ENCODE results near the gene TMEFF2.
"Not testable (repeated sequence)": the region's sequence is repeated elsewhere in the genome, so short reads cannot be mapped to it uniquely, and the experiment has no call there.

Gene TMEFF2

DNA sequence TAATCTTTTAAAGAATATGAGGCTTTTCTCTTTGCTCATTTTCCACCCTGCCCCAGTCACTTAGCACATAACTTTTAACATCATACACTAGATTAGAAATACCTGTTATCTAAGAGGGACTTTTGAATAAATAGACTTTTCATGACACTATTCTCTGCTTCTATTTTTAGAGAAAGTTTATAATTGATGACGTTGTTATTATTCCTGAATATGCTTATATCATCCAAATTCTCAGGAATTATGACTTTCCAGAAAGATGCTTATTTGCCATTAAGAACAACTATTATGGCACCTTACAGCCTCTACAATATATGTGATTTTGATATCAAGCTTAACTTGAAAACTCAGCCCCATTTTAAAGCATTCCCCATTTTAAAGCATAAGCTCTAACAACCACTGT is 11.4 kb downstream of the TMEFF2 start:
- no peak for DNase-seq

DNA sequence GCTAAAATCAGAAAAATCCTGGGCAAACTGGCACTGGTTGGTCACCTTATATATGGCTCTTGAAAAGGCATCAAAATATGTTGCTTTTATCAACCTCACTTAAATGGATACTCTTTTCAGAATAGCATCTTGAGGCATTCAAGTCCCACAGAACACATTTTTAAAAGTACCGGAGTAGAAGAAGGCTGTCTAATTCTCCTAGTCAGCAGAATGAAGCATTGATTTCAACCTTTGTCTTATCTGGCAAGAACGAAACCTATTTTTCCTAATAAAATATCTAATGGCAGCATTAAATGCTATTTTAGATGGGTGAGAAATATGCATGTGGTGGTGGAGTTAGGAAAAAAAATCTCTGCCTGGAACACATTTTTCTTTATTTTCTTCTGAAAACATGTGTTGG is 27.8 kb downstream of the TMEFF2 start:
- DNase-seq: no peak

DNA sequence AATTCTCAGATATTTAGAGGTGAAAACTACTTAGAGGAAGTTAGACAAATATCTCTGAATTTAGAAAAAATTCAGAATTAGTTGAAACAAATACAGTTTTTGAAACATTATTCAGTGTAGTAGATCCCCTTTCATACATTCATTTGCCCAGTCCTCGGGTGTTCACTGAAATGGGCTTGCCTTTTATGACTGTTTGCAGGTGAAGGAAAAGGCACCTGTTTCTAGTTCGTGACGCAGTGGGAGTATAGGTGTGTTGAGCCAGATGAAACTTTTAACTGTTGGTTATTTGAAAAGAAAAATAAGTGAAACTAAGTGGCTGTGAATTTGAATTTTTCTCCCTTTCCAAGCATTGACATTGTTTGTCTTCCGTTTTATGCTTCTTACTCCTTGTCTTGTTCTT is 28.9 kb downstream of the TMEFF2 start:
- DNase-seq: no peak

DNA sequence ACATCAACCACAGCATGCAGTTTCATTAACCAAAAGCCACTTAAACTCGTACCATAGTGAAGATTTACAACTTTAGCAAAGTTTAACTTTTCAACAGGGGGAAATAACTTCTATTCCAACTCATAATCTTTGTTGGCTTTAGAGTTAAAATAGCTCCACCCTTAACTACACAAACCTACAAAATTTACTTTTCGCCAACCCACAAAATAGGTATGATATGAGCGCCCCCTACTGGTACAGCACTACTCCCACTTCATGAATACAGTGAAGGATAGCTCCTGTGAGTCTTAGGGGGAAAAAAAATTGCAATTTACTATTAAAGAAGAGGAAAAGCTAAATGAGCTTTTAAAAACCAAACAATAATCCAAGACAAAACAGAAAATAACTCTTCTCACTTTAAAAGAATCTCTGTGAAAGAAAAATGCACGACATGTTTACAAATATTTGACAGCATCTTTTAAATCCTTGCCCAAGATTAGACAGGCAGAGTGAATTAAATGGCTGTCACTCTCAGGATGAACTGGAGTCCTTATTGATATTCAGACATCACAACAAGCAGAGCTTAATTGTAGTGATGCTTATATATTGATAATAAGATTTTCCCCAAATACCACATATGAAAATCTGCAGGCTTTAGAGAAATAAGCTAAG is 32.2 kb downstream of the TMEFF2 start:
- DNase-seq: peak; percentile 65

DNA sequence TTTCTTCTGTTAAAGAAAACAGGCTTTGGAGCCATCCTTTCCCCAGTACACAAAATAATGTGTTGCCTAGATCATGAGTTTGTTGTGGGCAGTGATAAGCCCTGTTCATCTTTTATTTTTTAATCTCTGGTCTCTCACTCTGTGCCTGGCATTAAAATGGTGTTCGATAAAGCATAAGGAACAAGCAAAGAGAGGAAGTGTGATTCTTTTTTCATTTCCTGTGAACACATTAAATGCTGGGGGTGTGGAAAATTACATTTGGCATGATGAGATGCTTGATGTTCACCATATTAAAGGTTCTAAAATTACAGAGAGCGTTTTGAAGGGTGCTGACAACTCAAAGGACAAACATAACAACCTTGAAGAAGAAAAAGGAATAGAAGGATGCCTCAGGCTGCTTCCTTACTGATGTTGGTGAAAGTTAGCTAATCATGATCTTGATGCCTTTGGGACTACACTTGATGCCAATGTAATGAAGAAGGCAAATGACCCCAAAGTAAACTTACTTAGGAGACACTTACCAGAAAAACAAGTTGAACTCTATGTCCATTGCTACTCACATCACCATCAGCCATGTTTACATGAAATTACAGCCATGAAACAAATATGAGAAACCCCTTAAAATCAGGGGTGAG is 33.0 kb downstream of the TMEFF2 start:
- DNase-seq: no peak

DNA sequence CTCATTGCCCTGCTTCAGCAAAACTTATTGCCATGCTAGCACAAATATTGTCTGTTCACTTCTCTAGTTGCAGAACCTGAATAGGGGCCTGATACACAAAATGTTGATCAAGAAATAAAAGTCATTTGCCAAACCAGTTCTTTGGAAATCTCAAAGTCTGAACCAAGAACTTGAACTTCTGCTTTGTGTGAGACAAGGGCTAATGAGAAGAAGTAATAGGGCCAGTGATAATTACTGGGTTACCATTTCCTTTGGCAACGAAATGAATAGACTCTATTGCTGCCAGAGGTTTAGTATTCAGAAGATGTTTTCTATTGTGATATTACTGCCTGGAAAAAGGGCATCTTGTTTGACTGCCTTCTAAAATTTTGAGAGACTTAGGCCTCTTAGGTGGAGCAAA is 35.0 kb downstream of the TMEFF2 start:
- no peak for DNase-seq

DNA sequence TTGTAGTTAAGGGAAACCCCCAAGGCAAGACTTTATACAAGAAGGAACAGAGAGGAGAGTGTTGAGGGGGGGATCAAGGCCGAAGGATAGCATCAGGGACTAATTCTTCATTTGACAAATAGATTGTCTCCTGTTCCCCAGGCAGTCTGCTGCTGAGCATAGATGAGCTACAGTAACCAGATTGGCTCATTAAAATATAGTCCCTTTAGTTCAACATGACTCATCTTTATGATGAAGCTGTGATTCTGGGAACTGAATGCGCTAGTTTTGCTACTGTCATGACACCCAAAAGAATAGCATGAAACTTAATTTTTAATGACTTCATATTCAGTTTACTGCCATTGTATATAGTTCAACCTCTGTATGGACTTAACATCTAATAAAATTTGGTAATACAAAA is 35.5 kb downstream of the TMEFF2 start:
- no peak for DNase-seq

DNA sequence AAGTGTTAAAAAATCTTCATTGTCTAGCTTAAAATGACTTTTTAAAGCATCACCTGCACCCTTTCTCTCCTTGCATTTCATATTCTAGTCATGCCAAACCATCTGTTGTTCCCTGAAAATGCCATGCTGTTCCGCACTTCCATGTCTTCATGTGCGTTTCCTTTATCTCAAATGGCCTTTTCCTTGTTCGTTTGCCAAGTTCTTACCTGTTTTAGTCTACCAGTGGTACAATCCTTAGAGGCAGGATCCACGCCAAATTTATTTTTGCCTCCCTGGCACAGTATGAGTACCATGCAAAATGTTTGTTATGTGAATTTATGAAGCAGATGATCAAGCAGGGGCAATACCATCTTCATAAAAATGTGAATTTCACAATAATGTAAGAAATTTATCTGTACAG is 37.0 kb downstream of the TMEFF2 start:
- DNase-seq: no peak

DNA sequence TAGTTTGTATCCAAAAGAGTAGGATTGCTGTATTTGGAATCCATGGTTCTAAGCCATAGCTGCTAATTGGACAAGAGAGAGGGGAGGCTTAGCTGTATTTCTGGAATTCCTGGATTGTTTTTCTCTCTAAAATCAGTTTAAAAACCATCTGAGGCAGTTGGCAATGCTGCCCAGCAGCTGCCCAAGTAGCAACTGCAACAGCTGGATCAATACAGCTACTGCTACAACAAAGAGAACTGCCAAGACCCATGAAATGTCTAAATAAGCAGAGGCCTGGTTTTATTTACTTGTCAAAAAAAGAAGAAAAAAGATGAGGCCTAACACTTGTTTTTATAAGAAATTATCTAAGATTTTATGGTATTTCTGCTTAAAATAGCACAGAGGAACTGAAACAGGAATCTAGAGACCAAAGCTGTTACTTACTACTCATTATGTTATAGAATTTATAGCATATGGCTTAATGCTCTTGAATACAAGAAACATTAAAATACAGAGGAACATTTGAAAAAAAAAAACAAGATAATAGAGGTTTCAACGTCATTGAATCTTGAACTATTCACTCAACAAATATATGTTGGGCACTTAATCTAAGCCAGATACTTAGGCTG is 39.1 kb downstream of the TMEFF2 start:
- DNase-seq: no peak

DNA sequence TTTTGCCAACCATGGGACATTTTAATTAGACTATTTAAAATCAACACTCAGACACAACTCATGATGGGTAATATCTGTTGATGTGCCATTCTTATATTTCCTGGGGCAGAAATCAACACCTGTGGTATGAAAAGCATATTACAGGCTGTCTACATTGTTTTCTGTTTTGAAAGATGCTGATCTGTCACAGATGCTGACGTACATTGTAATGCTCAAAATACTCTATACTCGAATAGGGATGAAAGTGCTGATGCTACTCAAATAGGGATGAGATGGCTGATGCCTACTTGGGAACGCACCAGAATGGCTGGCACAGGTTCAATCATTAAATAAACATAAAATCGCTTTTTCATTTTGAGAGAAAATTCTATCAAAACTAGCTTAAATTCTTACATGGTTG is 41.2 kb downstream of the TMEFF2 start:
- no peak for DNase-seq

DNA sequence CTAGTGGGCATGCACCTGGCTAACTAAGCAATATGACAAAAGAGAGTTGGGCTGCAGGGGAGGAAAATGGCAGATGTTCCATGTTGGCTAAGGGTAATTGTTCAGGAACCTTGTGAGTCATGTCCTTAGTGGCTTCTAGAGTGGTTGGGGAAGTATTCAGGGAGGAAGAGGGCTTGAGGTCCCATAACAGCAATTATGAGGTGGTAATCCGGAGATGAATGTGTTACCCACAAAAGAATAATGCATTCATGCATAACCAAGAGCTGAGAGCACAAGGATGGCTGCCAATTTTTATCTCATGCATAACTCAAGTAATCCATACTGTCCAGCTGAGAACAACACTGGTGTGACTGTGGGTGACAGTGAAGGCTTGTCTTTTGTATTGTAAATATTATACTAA is 42.9 kb downstream of the TMEFF2 start:
- DNase-seq: no peak

DNA sequence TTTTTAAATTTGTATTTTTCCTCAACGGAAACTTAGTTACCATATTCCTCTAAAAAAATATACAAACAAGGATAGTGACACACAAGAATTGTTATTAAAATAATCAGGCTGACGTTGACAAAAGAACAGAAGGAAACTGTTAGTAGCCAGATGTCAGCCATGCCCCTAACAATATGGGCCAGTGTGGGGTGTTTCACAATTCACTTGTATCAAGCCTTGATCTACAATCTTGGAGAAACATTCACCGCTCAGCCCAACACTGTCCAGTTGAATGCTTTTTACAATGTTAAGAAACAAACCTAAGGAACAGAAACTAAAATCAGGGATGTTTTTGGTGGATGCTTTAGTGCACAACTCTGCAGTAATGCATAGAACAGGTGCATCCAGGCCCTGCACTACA is 44.6 kb downstream of the TMEFF2 start:
- DNase-seq: no peak

DNA sequence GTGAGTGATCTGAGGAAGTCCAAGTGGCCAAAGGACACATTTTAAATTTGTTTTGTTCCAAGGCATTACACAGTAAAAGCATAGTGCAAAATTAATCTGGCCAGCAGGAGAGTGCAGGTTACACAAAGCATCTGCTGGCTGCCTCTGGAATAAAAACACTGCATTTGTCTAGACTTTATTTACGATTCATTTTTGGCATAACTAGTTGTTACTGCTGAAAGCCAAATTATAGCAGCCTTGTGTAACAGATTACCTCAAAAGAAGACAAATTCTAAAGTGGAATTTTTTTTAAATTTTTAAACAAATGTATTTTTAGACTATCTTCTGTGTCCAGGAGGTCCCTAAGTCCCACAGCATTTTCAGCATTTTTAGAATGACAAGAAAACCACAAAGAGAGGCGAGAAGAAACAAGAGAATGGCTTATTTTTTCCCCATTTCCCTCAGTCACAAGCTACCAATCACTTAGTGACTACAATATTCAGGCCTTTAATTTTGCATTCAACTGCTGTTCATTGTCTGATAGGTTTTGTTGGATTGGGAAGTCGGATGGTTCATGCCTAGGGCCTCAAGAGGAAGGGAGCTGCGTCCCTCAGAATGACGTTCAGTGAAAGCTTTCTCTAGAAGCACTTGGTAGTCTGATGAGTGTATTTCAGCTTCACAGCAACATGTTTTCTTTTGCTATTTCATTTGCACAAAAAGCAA is 46.0 kb downstream of the TMEFF2 start:
- no peak for DNase-seq

DNA sequence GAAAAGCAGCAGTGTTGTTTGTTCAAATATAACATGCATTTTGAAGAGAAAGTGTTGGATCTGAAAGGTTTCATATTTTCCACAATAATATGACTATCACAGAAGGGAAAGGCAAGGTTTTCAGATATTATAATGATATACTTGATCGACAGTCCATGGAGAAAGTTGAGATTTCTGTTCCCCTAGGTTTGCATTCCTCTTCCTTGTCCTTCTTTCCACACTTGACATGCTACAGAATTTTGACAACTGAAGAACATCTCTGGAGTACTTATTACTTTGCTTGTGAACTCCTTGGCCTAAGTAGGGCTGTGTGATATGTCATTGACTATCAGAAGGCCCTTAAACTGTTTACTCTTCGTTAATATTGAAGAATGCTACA is 46.5 kb downstream of the TMEFF2 start:
- no peak for DNase-seq

DNA sequence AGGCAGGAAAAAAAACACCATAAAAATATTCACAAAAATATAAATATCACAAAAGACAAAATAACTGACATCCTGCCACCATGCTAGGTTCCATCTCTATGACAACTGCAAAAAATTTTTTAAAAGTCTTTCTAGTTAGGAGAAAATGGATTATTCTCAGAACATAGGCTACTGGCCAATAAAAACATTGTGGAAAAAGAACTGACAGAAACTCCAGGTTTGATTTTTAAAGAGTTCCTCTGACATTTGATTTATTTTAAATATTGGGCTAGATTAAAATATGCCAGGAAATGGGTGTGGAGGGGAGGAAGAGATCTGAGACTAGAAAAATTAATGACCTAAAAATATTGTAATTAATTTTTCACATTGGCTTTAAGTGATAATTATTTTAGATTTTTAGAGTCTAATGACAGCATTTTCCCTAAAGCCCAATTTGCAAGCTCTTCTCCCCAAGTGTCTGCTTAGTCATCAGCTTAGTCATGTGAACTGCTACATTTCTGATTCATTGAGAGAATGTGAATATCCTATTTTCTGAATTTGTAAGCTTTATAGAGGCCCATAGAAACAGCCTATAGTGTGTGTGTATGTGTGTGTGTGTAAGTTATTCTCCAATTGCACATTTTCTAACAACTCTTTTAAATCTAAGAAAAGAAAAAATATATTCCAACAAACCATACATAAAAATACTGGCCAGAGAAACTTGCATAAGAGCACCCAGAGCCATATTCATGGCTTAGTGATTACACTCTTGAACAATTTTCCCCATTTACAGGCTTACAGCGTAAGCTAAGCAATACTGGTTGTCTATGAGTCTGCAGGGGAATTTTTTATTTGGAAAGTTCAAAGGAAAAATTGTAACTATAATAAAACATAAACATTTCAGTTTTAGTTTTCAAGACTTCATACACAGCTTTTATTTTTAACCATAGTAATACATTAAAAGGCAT is 48.4 kb downstream of the TMEFF2 start:
- DNase-seq: no peak

DNA sequence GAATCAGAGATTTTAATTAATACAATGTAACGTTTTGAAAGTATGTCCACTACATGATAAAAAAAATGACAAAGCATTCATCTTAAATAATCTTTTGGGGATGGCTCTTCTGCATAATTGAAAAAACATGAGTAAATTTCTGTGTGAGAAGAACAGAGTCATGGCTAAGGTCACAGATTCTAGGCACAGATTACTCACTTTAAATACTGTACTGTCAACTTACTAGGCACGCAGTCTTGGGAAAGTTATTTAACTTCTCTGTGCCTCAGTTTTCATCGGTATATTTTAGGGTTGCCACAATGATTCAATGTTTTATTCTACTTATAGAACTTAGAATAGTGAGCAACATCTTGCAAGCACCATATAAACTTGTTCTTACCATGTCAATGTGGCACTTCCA is 49.2 kb downstream of the TMEFF2 start:
- DNase-seq: no peak

DNA sequence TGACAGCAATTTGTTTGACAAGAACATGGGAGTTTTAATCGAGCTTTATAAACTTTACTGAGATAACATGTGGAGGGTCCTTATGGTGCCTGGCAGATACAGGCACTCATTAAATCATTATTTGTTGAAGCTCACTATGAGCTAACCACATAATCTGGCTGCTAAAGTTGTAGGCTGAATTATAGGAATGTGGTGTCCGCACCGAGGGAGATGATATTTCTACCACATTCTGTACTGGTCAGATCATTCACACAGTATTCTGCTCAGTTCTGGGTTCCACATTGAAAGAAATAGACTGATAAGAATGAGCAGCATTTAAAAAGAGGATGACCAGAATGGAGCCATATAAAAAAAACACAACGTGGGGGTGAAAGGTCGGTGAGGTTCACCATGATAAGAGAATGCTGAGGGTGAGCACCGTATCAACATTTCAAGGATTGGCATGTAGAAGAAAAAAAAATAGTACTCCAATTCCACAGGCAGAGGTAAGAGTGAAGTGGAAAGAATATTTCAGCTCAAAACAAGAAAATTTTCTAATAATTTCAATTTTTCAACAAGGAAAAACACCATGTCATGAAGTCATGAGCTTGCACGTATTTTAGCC is 54.4 kb downstream of the TMEFF2 start:
- no peak for DNase-seq

DNA sequence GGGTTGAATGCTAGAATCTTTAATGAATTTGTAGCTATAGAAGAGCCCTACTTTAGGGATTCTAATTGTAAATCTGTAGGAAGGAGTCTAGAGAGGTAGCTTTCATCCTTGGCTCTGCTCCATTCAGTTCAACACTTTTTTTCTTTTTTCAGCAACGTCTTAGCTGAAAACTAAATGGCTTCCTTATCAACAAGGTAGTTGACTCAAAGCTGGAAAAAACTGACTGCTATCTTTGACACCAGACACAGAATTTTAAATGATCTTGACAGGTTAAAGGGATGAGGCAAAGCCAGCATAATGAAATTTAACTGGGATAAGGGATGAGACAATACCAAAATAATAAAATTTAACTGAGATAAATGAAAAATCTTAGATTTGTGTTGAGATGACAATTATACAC is 54.9 kb downstream of the TMEFF2 start:
- DNase-seq: no peak

DNA sequence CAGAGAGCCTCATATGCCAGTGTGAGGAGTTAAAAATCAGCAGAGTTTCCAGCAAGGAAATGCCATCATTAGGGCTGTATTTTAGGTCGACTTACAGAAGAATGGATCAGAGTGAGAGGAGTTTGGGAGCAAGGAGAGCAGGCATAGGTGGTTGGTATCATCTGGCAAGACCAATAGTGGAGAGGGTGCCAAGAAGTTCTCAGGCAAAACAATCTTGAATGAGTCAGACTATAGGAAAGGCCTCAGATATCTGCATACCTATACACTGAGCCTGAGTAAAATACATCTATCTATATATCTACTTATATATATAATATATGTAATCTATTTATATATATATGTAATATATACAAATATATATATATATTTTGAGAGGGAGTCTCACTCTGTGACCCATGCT is 57.3 kb downstream of the TMEFF2 start:
- DNase-seq: no peak

DNA sequence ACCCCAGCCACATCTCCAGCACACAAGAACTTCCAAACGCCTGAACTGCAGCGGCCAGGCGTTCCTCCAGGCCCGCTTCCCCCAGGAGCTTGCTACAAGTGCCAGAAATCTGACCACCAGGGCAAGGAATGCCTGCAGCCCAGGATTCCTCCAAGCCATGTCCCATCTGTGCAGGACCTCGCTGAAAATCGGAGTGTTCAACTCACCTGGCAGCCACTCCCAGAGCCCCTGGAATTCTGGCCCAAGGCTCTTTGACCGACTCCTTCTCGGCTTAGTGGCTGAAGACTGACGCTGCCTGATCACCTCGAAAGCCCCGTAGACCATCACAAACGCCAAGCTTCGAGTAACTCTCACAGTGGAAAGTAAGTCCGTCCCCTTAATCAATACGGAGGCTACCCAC is 62.1 kb downstream of the TMEFF2 start:
- not testable (repeated sequence) for DNase-seq

DNA sequence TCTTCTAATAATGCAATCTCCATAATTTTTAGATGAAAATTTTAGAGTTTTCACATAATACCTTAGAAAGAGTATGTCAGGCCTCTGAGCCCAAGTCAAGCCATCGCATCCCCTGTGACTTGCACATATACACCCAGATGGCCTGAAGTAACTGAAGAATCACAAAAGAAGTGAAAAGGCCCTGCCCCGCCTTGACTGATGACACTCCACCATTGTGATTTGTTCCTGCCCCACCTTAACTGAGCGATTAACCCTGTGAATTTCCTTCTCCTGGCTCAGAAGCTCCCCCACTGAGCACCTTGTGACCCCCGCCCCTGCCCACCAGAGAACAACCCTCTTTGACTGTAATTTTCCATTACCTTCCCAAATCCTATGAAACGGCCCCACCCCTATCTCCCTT is 64.4 kb downstream of the TMEFF2 start:
- DNase-seq: not testable (repeated sequence)

DNA sequence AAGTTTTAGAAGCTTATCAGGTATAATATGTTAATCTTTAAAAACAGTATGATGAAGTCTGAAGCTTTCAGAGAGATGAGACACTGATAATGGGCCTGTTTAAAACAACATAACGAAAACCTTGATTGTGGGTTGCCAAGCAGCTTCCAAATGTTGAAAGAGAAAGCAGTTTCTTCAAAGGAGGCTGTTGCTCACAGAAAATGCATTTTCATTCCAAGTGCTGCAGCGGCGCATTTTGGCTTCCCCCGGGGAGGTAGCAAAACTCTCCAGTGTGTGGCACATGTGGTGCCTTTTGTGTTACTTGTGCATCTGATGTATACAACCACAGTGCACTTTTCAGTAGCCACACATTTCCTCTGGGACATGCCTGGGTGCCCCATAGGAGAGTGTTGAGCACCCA is 66.1 kb downstream of the TMEFF2 start:
- DNase-seq: no peak

DNA sequence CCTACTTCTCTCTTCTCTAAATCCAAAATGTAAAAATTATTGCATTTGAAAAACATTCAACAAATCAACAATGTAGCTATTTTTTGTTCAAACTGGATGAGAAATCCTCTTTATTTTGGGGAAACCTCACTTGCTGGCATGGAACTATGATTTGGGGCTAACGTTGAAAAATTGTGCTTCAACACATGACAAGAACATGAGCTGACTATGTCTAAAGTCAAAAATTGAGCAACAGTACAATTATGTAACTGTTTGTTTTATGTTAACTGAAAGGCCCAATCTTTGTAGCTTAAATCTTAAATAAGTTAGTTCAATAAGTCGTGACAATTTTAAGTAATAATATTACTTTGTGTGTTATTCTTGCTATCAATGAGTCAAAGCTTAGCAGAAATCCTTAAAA is 67.3 kb downstream of the TMEFF2 start:
- no peak for DNase-seq
